ENCODE results near the gene GJA3.

Gene GJA3

GRCh38 chr13:20171364-20171763 is 10.5 kb upstream of the GJA3 start:
- no peak for DNase-seq (ENCODE audit: extremely low spot score)
- ChIA-PET POLR2A (no interaction called here), CTCF (no interaction called here)
- TF ChIP-seq SUZ12 (IDR thresholded peaks at IDR 0.05) (no peak), BHLHE40 (IDR thresholded peaks at IDR 0.05; ENCODE audit: borderline replicate concordance) (no peak), HDGF (IDR thresholded peaks at IDR 0.05; ENCODE audit: borderline replicate concordance) (no peak), ELF4 (IDR thresholded peaks at IDR 0.05) (no peak), CTBP1 (IDR thresholded peaks at IDR 0.05; ENCODE audit: borderline replicate concordance) (no peak), ZNF384 (IDR thresholded peaks at IDR 0.05) (no peak), NFRKB (IDR thresholded peaks at IDR 0.05) (no peak)
- TF ChIP-seq, protein P1, sequence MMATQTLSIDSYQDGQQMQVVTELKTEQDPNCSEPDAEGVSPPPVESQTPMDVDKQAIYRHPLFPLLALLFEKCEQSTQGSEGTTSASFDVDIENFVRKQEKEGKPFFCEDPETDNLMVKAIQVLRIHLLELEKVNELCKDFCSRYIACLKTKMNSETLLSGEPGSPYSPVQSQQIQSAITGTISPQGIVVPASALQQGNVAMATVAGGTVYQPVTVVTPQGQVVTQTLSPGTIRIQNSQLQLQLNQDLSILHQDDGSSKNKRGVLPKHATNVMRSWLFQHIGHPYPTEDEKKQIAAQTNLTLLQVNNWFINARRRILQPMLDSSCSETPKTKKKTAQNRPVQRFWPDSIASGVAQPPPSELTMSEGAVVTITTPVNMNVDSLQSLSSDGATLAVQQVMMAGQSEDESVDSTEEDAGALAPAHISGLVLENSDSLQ (IDR thresholded peaks at IDR 0.05) = no peak

GRCh38 chr13:20170921-20171320 is 10.1 kb upstream of the GJA3 start:
- TF ChIP-seq BHLHE40 (IDR thresholded peaks at IDR 0.05; ENCODE audit: borderline replicate concordance) = no peak
- ChIA-PET POLR2A (no interaction called here), CTCF (no interaction called here)

GRCh38 chr13:20168396-20168795 is 7.5 kb upstream of the GJA3 start:
- CTCF ChIA-PET = no interaction called here
- TF ChIP-seq ZNF384 (IDR thresholded peaks at IDR 0.05) = no peak
- TF ChIP-seq NFRKB (IDR thresholded peaks at IDR 0.05) = no peak
- TF ChIP-seq ARNT (IDR thresholded peaks at IDR 0.05) = no peak
- TF ChIP-seq, protein P1 (IDR thresholded peaks at IDR 0.05) = no peak
- TF ChIP-seq L3MBTL2 (conservative IDR thresholded peaks at IDR 0.05) = no peak
- TF ChIP-seq FOXM1 (IDR thresholded peaks at IDR 0.05; ENCODE audit: borderline replicate concordance) = no peak
- no peak for TF ChIP-seq SUZ12 (IDR thresholded peaks at IDR 0.05)
- POLR2A ChIA-PET = interaction anchor here (0.8 kb wide), 1 partner anchor 41 kb away, joined by 3 read pairs; no protein-coding TSS in a partner anchor
- DNase-seq (ENCODE audit: extremely low spot score) = no peak

More at GRCh38 chr13:20170921-20171320, 10.1 kb upstream of the GJA3 start:
- no peak for DNase-seq (ENCODE audit: extremely low spot score)

DNA sequence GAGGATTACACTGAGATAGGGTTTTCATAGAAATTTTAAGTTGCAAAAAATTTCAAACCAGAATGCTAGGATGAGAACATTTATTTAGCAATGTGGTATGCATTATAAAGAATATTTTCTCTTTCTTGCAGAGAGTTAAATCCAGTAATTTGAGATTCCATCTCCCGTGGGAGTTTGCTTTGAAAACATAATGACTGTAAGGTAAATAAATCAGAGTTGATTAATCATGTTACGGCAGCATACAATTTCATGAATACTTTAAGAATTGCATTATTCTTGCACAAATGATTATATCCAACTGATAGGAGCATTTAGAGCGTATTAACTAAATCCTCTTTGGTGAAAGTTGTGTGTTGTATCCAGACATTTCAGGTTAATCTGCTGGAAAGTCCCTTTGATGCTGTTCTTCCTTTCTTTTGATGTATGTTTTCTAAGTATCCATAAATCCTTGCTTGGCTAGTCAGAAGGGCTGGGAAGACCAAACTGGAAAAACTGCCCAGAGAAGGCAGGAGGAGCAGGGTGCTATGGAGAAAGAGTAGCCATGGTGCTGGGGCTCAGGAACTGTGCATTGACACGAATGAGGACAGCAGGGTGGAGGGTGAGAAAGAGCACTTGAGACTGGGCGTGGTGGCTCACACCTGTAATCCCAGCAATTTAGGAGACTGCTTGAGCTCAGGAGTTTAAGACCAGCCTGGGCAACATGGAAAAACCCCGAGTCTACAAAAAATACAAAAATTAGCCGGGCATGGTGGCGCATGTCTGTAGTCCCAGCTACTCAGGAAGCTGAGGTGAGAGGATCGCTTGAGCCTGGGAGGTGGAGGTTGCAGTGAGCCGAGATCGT is 4.8 kb upstream of the GJA3 start:
- no peak for DNase-seq (ENCODE audit: extremely low spot score)
- TF ChIP-seq LEF1 (IDR thresholded peaks at IDR 0.05; ENCODE audit: borderline replicate concordance) (no peak), HDGF (IDR thresholded peaks at IDR 0.05; ENCODE audit: borderline replicate concordance) (no peak), ELF4 (IDR thresholded peaks at IDR 0.05) (no peak), SUZ12 (IDR thresholded peaks at IDR 0.05) (no peak), BHLHE40 (IDR thresholded peaks at IDR 0.05; ENCODE audit: borderline replicate concordance) (no peak), FOXA1 (IDR thresholded peaks at IDR 0.05) (no peak), FOXK2 (IDR thresholded peaks at IDR 0.05) (no peak), TARDBP (IDR thresholded peaks at IDR 0.05) (no peak), CTBP1 (IDR thresholded peaks at IDR 0.05; ENCODE audit: borderline replicate concordance) (no peak), ZNF384 (IDR thresholded peaks at IDR 0.05) (no peak), NFRKB (IDR thresholded peaks at IDR 0.05) (no peak), SP1 (IDR thresholded peaks at IDR 0.05) (no peak), FOXM1 (IDR thresholded peaks at IDR 0.05; ENCODE audit: borderline replicate concordance) (no peak), ARNT (IDR thresholded peaks at IDR 0.05) (no peak), L3MBTL2 (conservative IDR thresholded peaks at IDR 0.05) (no peak)
- TF ChIP-seq, protein P1 (IDR thresholded peaks at IDR 0.05) = no peak
- CTCF ChIA-PET = no interaction called here
- POLR2A ChIA-PET = no interaction called here

- TF ChIP-seq CTBP1 (IDR thresholded peaks at IDR 0.05; ENCODE audit: borderline replicate concordance) = no peak
- no peak for TF ChIP-seq L3MBTL2 (conservative IDR thresholded peaks at IDR 0.05)
- TF ChIP-seq BHLHE40 (IDR thresholded peaks at IDR 0.05; ENCODE audit: borderline replicate concordance) = no peak
- TF ChIP-seq FOXM1 (IDR thresholded peaks at IDR 0.05; ENCODE audit: borderline replicate concordance) = no peak
- no peak for TF ChIP-seq SP1 (IDR thresholded peaks at IDR 0.05)
- TF ChIP-seq, protein P1 (IDR thresholded peaks at IDR 0.05) = no peak
- no peak for TF ChIP-seq ZNF384 (IDR thresholded peaks at IDR 0.05)
- TF ChIP-seq HDGF (IDR thresholded peaks at IDR 0.05; ENCODE audit: borderline replicate concordance) = no peak
- no peak for TF ChIP-seq FOXA1 (IDR thresholded peaks at IDR 0.05)
- TF ChIP-seq ARNT (IDR thresholded peaks at IDR 0.05) = no peak
- no peak for TF ChIP-seq LEF1 (IDR thresholded peaks at IDR 0.05; ENCODE audit: borderline replicate concordance)
- no peak for TF ChIP-seq TARDBP (IDR thresholded peaks at IDR 0.05)
- TF ChIP-seq NFRKB (IDR thresholded peaks at IDR 0.05) = no peak
- TF ChIP-seq SUZ12 (IDR thresholded peaks at IDR 0.05) = no peak
- TF ChIP-seq FOXK2 (IDR thresholded peaks at IDR 0.05) = no peak
- TF ChIP-seq ELF4 (IDR thresholded peaks at IDR 0.05) = no peak
- DNase-seq (ENCODE audit: extremely low spot score) = no peak
- ChIA-PET CTCF (interaction anchor here (0.6 kb wide), 1 partner anchor 1344 kb away, joined by 3 read pairs; no protein-coding TSS in a partner anchor), POLR2A (interaction anchor here (0.7 kb wide), 1 partner anchor 34 kb away, joined by 3 read pairs; no protein-coding TSS in a partner anchor)
Observed at GRCh38 chr13:20161951-20162300, 1.1 kb upstream of the GJA3 start.

Data from HEK293T (cell line).